Ectodermal cell (in vitro differentiated cells): Measurements from ENCODE around the gene SMYD3.

Experiments
- H3K27ac ChIP-seq: 2 replicates; pipeline ENCODE4 v1.7.0; 2013; ENCODE audit warnings: mild to moderate bottlenecking, low read depth, low read length; ENCODE audit not compliant: insufficient read depth, poor library complexity, severe bottlenecking
- H3K27me3 ChIP-seq: 2 replicates; pipeline ENCODE4 v1.7.0; 2013; ENCODE audit warnings: mild to moderate bottlenecking, low read length; ENCODE audit not compliant: insufficient read depth, control insufficient read depth, poor library complexity, severe bottlenecking
- H3K36me3 ChIP-seq: one replicate; pipeline ENCODE4 v1.7.0; 2013; ENCODE audit warnings: low read length; ENCODE audit not compliant: control insufficient read depth, insufficient read depth
- H3K4me1 ChIP-seq: one replicate; pipeline ENCODE4 v1.7.0; 2013; ENCODE audit warnings: low read length; ENCODE audit not compliant: control insufficient read depth, insufficient read depth
- H3K4me3 ChIP-seq: 2 replicates; pipeline ENCODE4 v1.7.0; 2013; ENCODE audit warnings: low read depth, low read length, control low read depth; ENCODE audit not compliant: insufficient read depth
- H3K9me3 ChIP-seq: 2 replicates; pipeline ENCODE4 v1.7.0; 2013; ENCODE audit warnings: mild to moderate bottlenecking, low read length, moderate library complexity; ENCODE audit not compliant: control insufficient read depth
- WGBS, 2 experiments: methylation state at CpG; one replicate each; pipeline ENCODE4 v1.1.7; 2013; ENCODE audit warnings: missing lambda C conversion rate in 2 of 2; 5-methylcytosine and 5-hydroxymethylcytosine counted together

The SMYD3 gene

GRCh38 chr1:246008363-246008831 lies 498.7 kb downstream of the SMYD3 start:
- H3K4me3 ChIP-seq: no peak overlapping the region
- no peaks in the 10 kb centered on the region for H3K9me3 ChIP-seq
- 75 to 77% methylated on average over 8 to 10 of the region's 10 CpGs for WGBS, 2 experiments
- no peaks in the 10 kb centered on the region for H3K27me3 ChIP-seq
- H3K4me1 ChIP-seq: no peaks in the 10 kb centered on the region
- H3K27ac ChIP-seq: no peak overlapping the region
- H3K36me3 ChIP-seq: no peaks in the 10 kb centered on the region

- no peaks in the 10 kb centered on the region for H3K36me3 ChIP-seq
- no peak overlapping the region for H3K4me3 ChIP-seq
- H3K27ac ChIP-seq: no peak overlapping the region
- WGBS, 2 experiments: 94 to 99% methylated on average over 3 of the region's 3 CpGs
- no peaks in the 10 kb centered on the region for H3K4me1 ChIP-seq
- H3K27me3 ChIP-seq: no peaks in the 10 kb centered on the region
- H3K9me3 ChIP-seq: no peaks in the 10 kb centered on the region
These were observed 502.0 kb downstream of the SMYD3 start for GRCh38 chr1:246005067-246005466.

GRCh38 chr1:246004301-246004700 lies 502.8 kb downstream of the SMYD3 start:
- 96 to 99% methylated on average over 3 of the region's 3 CpGs for WGBS, 2 experiments
- no peaks in the 10 kb centered on the region for H3K9me3 ChIP-seq
- H3K36me3 ChIP-seq: no peaks in the 10 kb centered on the region
- H3K4me1 ChIP-seq: no peaks in the 10 kb centered on the region
- H3K27ac ChIP-seq: no peak overlapping the region
- H3K27me3 ChIP-seq: no peaks in the 10 kb centered on the region
- no peak overlapping the region for H3K4me3 ChIP-seq

GRCh38 chr1:246003442-246003730 lies 503.7 kb downstream of the SMYD3 start:
- H3K4me3 ChIP-seq: no peak overlapping the region
- no peaks in the 10 kb centered on the region for H3K4me1 ChIP-seq
- WGBS, 2 experiments: 56 to 58% methylated on average over 2 of the region's 2 CpGs
- H3K9me3 ChIP-seq: no peaks in the 10 kb centered on the region
- H3K27ac ChIP-seq: no peak overlapping the region
- no peaks in the 10 kb centered on the region for H3K36me3 ChIP-seq
- no peaks in the 10 kb centered on the region for H3K27me3 ChIP-seq

GRCh38 chr1:246002725-246003441 lies 504.2 kb downstream of the SMYD3 start:
- whole genome bisulfite sequencing, 2 experiments: 79 to 80% methylated on average over 22 to 23 of the region's 23 CpGs
- no peaks in the 10 kb centered on the region for H3K9me3 ChIP-seq
- no peaks in the 10 kb centered on the region for H3K4me1 ChIP-seq
- no peak overlapping the region for H3K27ac ChIP-seq
- no peaks in the 10 kb centered on the region for H3K36me3 ChIP-seq
- H3K27me3 ChIP-seq: no peaks in the 10 kb centered on the region
- H3K4me3 ChIP-seq: no peak overlapping the region

- no peaks in the 10 kb centered on the region for H3K9me3 ChIP-seq
- WGBS, 2 experiments: 93% methylated on average over 7 of the region's 9 CpGs
- no peak overlapping the region for H3K4me3 ChIP-seq
- no peak overlapping the region for H3K27ac ChIP-seq
- H3K36me3 ChIP-seq: no peaks in the 10 kb centered on the region
- H3K27me3 ChIP-seq: no peaks in the 10 kb centered on the region
- no peaks in the 10 kb centered on the region for H3K4me1 ChIP-seq
These were observed 505.2 kb downstream of the SMYD3 start for GRCh38 chr1:246001837-246002230.

- Histone ChIP-seq H3K4me1 (no peaks in the 10 kb centered on the region), H3K27me3 (no peaks in the 10 kb centered on the region), H3K4me3 (no peak overlapping the region), H3K27ac (no peak overlapping the region), H3K36me3 (no peaks in the 10 kb centered on the region), H3K9me3 (no peaks in the 10 kb centered on the region)
- 95 to 98% methylated on average over 6 to 9 of the region's 9 CpGs for WGBS, 2 experiments
These were observed 505.8 kb downstream of the SMYD3 start for GRCh38 chr1:246001142-246001836.

- no peaks in the 10 kb centered on the region for H3K27me3 ChIP-seq
- whole genome bisulfite sequencing, 2 experiments: 92% methylated on average over 3 to 5 of the region's 5 CpGs
- no peaks in the 10 kb centered on the region for H3K9me3 ChIP-seq
- H3K4me3 ChIP-seq: no peak overlapping the region
- H3K27ac ChIP-seq: no peak overlapping the region
- no peaks in the 10 kb centered on the region for H3K36me3 ChIP-seq
- no peaks in the 10 kb centered on the region for H3K4me1 ChIP-seq
These were observed 506.5 kb downstream of the SMYD3 start for GRCh38 chr1:246000638-246001015.

GRCh38 chr1:245999697-246000637 lies 507.1 kb downstream of the SMYD3 start:
- Histone ChIP-seq H3K9me3 (no peaks in the 10 kb centered on the region), H3K27me3 (no peaks in the 10 kb centered on the region), H3K4me3 (no peak overlapping the region), H3K36me3 (no peaks in the 10 kb centered on the region), H3K4me1 (no peaks in the 10 kb centered on the region), H3K27ac (no peak overlapping the region)
- WGBS, 2 experiments: 93 to 95% methylated on average over 10 of the region's 10 CpGs
